CD8-positive, alpha-beta memory T cell (primary cell): ENCODE results near the gene RNF150. TPM values are rescaled to one million over a fixed set of nuclear protein-coding genes. Genes with fewer than 3 reads are reported as not detected.

Experiments
- CTCF ChIA-PET: fragments of 350-600 bp; sonication (Branson Sonifier 250); formaldehyde crosslinking; loops from one replicate; lab custom pipeline; 2021; ENCODE audit warnings: antibody characterized with exemption; lab: Charles Lee
- POLR2A ChIA-PET: fragments of 350-600 bp; sonication (Branson Sonifier 250); formaldehyde crosslinking; loops from one replicate; lab custom pipeline; 2021; ENCODE audit warnings: antibody characterized with exemption; lab: Charles Lee
- DNase-seq, 5 donors: peaks; one replicate each; pipeline versions ENCODE4 v3.0.0 to v3.0.0-alpha.2; 2020 to 2022; ENCODE audit warnings: mixed read lengths in 1 of 5
- H3K27ac ChIP-seq: one replicate; pipeline ENCODE4 v1.7.0; 2013; ENCODE audit warnings: low read depth, mild to moderate bottlenecking, low read length, moderate library complexity
- H3K27me3 ChIP-seq: 2 replicates; pipeline ENCODE4 v1.7.0; 2013; ENCODE audit warnings: low read length, mild to moderate bottlenecking; ENCODE audit not compliant: insufficient read depth, poor library complexity, severe bottlenecking
- H3K36me3 ChIP-seq: 2 replicates; pipeline ENCODE4 v1.7.0; 2013; ENCODE audit warnings: mild to moderate bottlenecking, low read length, moderate library complexity; ENCODE audit not compliant: insufficient read depth
- H3K4me1 ChIP-seq: 2 replicates; pipeline ENCODE4 v1.7.0; 2013; ENCODE audit warnings: mild to moderate bottlenecking, low read length, moderate library complexity; ENCODE audit not compliant: insufficient read depth
- H3K4me3 ChIP-seq: 2 replicates; pipeline ENCODE4 v1.7.0; 2013; ENCODE audit warnings: mild to moderate bottlenecking, low read length
- H3K9me3 ChIP-seq: 2 replicates; pipeline ENCODE4 v1.7.0; 2013; ENCODE audit warnings: mild to moderate bottlenecking, low read length
- H3K27ac Mint-ChIP-seq, 8 donors: one replicate each; pipeline ENCODE4 v1.8.0; 2020 to 2021; ENCODE audit warnings: mixed read lengths in 8 of 8, mild to moderate bottlenecking in 6 of 8, inconsistent platforms in 3 of 8, moderate library complexity in 3 of 8
- H3K27me3 Mint-ChIP-seq, 2 donors: one replicate each; pipeline ENCODE4 v1.8.0; 2020 to 2021; ENCODE audit warnings: mixed read lengths in 2 of 2, mild to moderate bottlenecking in 1 of 2, moderate library complexity in 1 of 2
- H3K36me3 Mint-ChIP-seq, 3 donors: one replicate each; pipeline ENCODE4 v1.8.0; 2020 to 2021; ENCODE audit warnings: mixed read lengths in 3 of 3, inconsistent platforms in 1 of 3, mild to moderate bottlenecking in 1 of 3
- H3K4me1 Mint-ChIP-seq, 3 donors: one replicate each; pipeline ENCODE4 v1.8.0; 2020 to 2021; ENCODE audit warnings: mixed read lengths in 3 of 3, inconsistent platforms in 1 of 3, mild to moderate bottlenecking in 1 of 3
- H3K4me3 Mint-ChIP-seq, 7 donors: one replicate each; pipeline ENCODE4 v1.8.0; 2020 to 2021; ENCODE audit warnings: mixed read lengths in 7 of 7, mild to moderate bottlenecking in 6 of 7, moderate library complexity in 4 of 7, inconsistent platforms in 2 of 7
- H3K9me3 Mint-ChIP-seq, 5 donors: one replicate each; pipeline ENCODE4 v1.8.0; 2020 to 2022; ENCODE audit warnings: mixed read lengths in 5 of 5, mild to moderate bottlenecking in 3 of 5, moderate library complexity in 2 of 5, inconsistent platforms in 1 of 5
- polyA plus RNA-seq: library from polyadenylated mRNA; unstranded; fragments of 300-500 nt; fragmentation: Illumina TruSeq; gene quantifications from one replicate; pipeline ENCODE4 v1.2.3, GENCODE V29; 2021
- total RNA-seq, 2 experiments: library from RNA; stranded (reverse); gene quantifications; one replicate each; pipeline ENCODE4 v1.2.3, GENCODE V29; 2021

RNF150 gene
- total and polyA plus RNA-seq, 3 experiments from 2014 or later = not detected

DNA sequence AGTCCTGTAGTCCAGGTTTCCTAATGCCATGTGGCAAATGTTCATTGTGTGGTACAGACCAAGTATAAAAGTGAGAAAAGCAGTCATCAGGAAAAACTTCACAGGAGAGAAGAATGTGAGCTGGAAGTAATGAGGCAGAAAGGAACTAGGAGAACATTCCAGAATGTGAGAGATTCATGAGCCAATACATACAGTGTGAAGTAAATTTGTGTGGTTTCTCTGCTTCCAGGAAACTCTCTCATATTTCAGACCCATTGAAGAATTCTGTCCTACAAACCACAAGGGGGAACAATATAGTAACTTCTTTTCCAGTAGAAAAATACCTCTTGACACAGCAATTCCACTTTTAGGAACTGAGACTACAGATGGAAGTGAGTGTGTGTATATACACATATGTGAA is 136.5 kb downstream of the RNF150 start:
- Mint-ChIP-seq H3K9me3 (peaks cover 0 to 10% (median 3%) of the 10 kb centered on the region in 5 donors), H3K36me3 (no peaks in the 10 kb centered on the region), H3K4me1 (no peaks in the 10 kb centered on the region), H3K27ac (no peak overlapping the region), H3K27me3 (peaks cover 0 to 1% of the 10 kb centered on the region in 2 donors), H3K4me3 (no peak overlapping the region)
- no peak for DNase-seq
- ChIA-PET POLR2A (no interaction called here), CTCF (no interaction called here)
- no peaks in the 10 kb centered on the region for H3K9me3 ChIP-seq
- H3K27ac ChIP-seq = no peak overlapping the region
- no peaks in the 10 kb centered on the region for H3K4me1 ChIP-seq
- H3K27me3 ChIP-seq = no peaks in the 10 kb centered on the region
- H3K4me3 ChIP-seq = no peak overlapping the region
- H3K36me3 ChIP-seq = no peaks in the 10 kb centered on the region

GRCh38 chr4:140995058-140995457 is 138.2 kb downstream of the RNF150 start:
- no peaks in the 10 kb centered on the region for H3K9me3 ChIP-seq
- H3K4me3 Mint-ChIP-seq = no peak overlapping the region
- no peak overlapping the region for H3K27ac ChIP-seq
- no peak overlapping the region for H3K27ac Mint-ChIP-seq
- ChIA-PET CTCF (no interaction called here), POLR2A (no interaction called here)
- H3K27me3 ChIP-seq = no peaks in the 10 kb centered on the region
- peaks cover 0 to 1% of the 10 kb centered on the region in 2 donors for H3K27me3 Mint-ChIP-seq
- no peaks in the 10 kb centered on the region for H3K36me3 ChIP-seq
- peaks cover 0 to 11% (median 3%) of the 10 kb centered on the region in 5 donors for H3K9me3 Mint-ChIP-seq
- no peaks in the 10 kb centered on the region for H3K4me1 Mint-ChIP-seq
- H3K4me1 ChIP-seq = no peaks in the 10 kb centered on the region
- no peak overlapping the region for H3K4me3 ChIP-seq
- no peaks in the 10 kb centered on the region for H3K36me3 Mint-ChIP-seq
- DNase-seq = no peak

GRCh38 chr4:140994015-140994414 is 139.3 kb downstream of the RNF150 start:
- CTCF ChIA-PET = no interaction called here
- POLR2A ChIA-PET = no interaction called here
- H3K4me1 ChIP-seq = no peaks in the 10 kb centered on the region
- Mint-ChIP-seq H3K36me3 (no peaks in the 10 kb centered on the region), H3K4me1 (no peaks in the 10 kb centered on the region), H3K27ac (no peak overlapping the region), H3K27me3 (peaks cover 0 to 1% of the 10 kb centered on the region in 2 donors), H3K4me3 (no peak overlapping the region), H3K9me3 (peaks cover 0 to 11% (median 3%) of the 10 kb centered on the region in 5 donors)
- H3K27me3 ChIP-seq = no peaks in the 10 kb centered on the region
- DNase-seq = no peak
- H3K9me3 ChIP-seq = no peaks in the 10 kb centered on the region
- H3K4me3 ChIP-seq = no peak overlapping the region
- no peak overlapping the region for H3K27ac ChIP-seq
- no peaks in the 10 kb centered on the region for H3K36me3 ChIP-seq

- Histone ChIP-seq H3K27ac (no peak overlapping the region), H3K36me3 (no peaks in the 10 kb centered on the region), H3K4me1 (no peaks in the 10 kb centered on the region), H3K27me3 (no peaks in the 10 kb centered on the region), H3K9me3 (no peaks in the 10 kb centered on the region), H3K4me3 (no peak overlapping the region)
- Mint-ChIP-seq H3K27ac (no peak overlapping the region), H3K4me1 (no peaks in the 10 kb centered on the region), H3K27me3 (peaks cover 0 to 1% of the 10 kb centered on the region in 2 donors), H3K9me3 (peaks cover 0 to 11% (median 3%) of the 10 kb centered on the region in 5 donors), H3K36me3 (no peaks in the 10 kb centered on the region), H3K4me3 (no peak overlapping the region)
- ChIA-PET POLR2A (no interaction called here), CTCF (no interaction called here)
- DNase-seq = no peak
Observed at GRCh38 chr4:140993370-140993769, 139.9 kb downstream of the RNF150 start.

DNA sequence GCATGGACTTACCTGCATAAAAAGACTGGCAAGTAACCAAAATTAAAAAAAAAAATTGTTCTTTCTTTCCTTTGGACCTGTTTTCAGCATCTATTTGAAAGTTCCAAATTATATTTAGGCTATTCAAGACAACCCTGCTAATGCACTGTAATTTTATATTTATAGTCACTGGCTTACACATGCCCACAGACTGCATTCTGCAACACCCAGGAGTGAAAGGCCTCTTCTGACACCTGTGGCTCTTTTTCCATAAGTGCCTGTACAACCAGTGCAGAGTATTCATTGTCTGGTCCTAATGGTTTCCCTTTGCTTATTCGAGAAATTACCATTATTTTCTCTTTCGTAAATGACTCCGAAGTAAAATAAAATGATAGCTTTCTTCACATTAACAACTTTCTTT is 143.3 kb downstream of the RNF150 start:
- Histone ChIP-seq H3K9me3 (no peaks in the 10 kb centered on the region), H3K27ac (no peak overlapping the region), H3K36me3 (no peaks in the 10 kb centered on the region), H3K4me1 (no peaks in the 10 kb centered on the region), H3K4me3 (no peak overlapping the region), H3K27me3 (no peaks in the 10 kb centered on the region)
- ChIA-PET POLR2A (no interaction called here), CTCF (no interaction called here)
- H3K27ac Mint-ChIP-seq = no peak overlapping the region
- no peak overlapping the region for H3K4me3 Mint-ChIP-seq
- no peaks in the 10 kb centered on the region for H3K4me1 Mint-ChIP-seq
- H3K9me3 Mint-ChIP-seq = peaks cover 0 to 16% (median 0%) of the 10 kb centered on the region in 5 donors
- H3K27me3 Mint-ChIP-seq = peaks cover 0 to 2% of the 10 kb centered on the region in 2 donors
- no peaks in the 10 kb centered on the region for H3K36me3 Mint-ChIP-seq
- DNase-seq = no peak

GRCh38 chr4:140986045-140986444 is 147.2 kb downstream of the RNF150 start:
- no peaks in the 10 kb centered on the region for H3K36me3 ChIP-seq
- Mint-ChIP-seq H3K4me1 (no peaks in the 10 kb centered on the region), H3K27ac (no peak overlapping the region), H3K9me3 (peaks cover 0 to 14% (median 0%) of the 10 kb centered on the region in 5 donors), H3K27me3 (peaks cover 0 to 1% of the 10 kb centered on the region in 2 donors), H3K4me3 (no peak overlapping the region), H3K36me3 (no peaks in the 10 kb centered on the region)
- no peaks in the 10 kb centered on the region for H3K4me1 ChIP-seq
- no peak overlapping the region for H3K4me3 ChIP-seq
- H3K9me3 ChIP-seq = no peaks in the 10 kb centered on the region
- POLR2A ChIA-PET = no interaction called here
- CTCF ChIA-PET = no interaction called here
- no peak for DNase-seq
- H3K27ac ChIP-seq = no peak overlapping the region
- no peaks in the 10 kb centered on the region for H3K27me3 ChIP-seq

GRCh38 chr4:140982613-140983340 is 150.5 kb downstream of the RNF150 start:
- H3K4me1 ChIP-seq = no peaks in the 10 kb centered on the region
- H3K27me3 Mint-ChIP-seq = peaks cover 0 to 1% of the 10 kb centered on the region in 2 donors
- H3K27ac Mint-ChIP-seq = no peak overlapping the region
- no peaks in the 10 kb centered on the region for H3K9me3 ChIP-seq
- POLR2A ChIA-PET = no interaction called here
- no peaks in the 10 kb centered on the region for H3K36me3 Mint-ChIP-seq
- no peaks in the 10 kb centered on the region for H3K4me1 Mint-ChIP-seq
- CTCF ChIA-PET = no interaction called here
- H3K4me3 Mint-ChIP-seq = no peak overlapping the region
- no peaks in the 10 kb centered on the region for H3K27me3 ChIP-seq
- no peak overlapping the region for H3K4me3 ChIP-seq
- no peaks in the 10 kb centered on the region for H3K36me3 ChIP-seq
- DNase-seq = no peak
- H3K27ac ChIP-seq = no peak overlapping the region
- peaks cover 0 to 11% (median 0%) of the 10 kb centered on the region in 5 donors for H3K9me3 Mint-ChIP-seq

- Mint-ChIP-seq H3K27ac (no peak overlapping the region), H3K27me3 (peaks cover 0 to 1% of the 10 kb centered on the region in 2 donors), H3K4me1 (no peaks in the 10 kb centered on the region), H3K36me3 (no peaks in the 10 kb centered on the region), H3K4me3 (no peak overlapping the region), H3K9me3 (peaks cover 0 to 3% (median 2%) of the 10 kb centered on the region in 5 donors)
- no peaks in the 10 kb centered on the region for H3K4me1 ChIP-seq
- H3K27ac ChIP-seq = no peak overlapping the region
- no peaks in the 10 kb centered on the region for H3K9me3 ChIP-seq
- H3K4me3 ChIP-seq = no peak overlapping the region
- H3K36me3 ChIP-seq = no peaks in the 10 kb centered on the region
- CTCF ChIA-PET = no interaction called here
- DNase-seq = no peak
- H3K27me3 ChIP-seq = no peaks in the 10 kb centered on the region
- POLR2A ChIA-PET = no interaction called here
Observed at GRCh38 chr4:140980426-140981200, 152.7 kb downstream of the RNF150 start.
